Right renal cortex interstitium (tissue), 3 donors: Measurements from ENCODE around the gene USP6. TPM values are rescaled to one million over a fixed set of nuclear protein-coding genes. Genes with fewer than 3 reads are reported as not detected.
"Not testable (repeated sequence)": the region's sequence is repeated elsewhere in the genome, so short reads cannot be mapped to it uniquely, and the experiment has no call there.

ENCODE experiments used
- DNase-seq, 3 donors: peaks; one replicate each; pipeline ENCODE4 v3.0.0-alpha.2; 2013; ENCODE audit warnings: low read depth in 3 of 3, low spot score in 2 of 3
- polyA plus RNA-seq, 3 donors: library from polyadenylated mRNA; unstranded; fragments of 120-200 nt; gene quantifications; one replicate each; pipeline ENCODE4 v1.2.1, GENCODE V29; 2013; ENCODE audit not compliant: insufficient read length in 3 of 3

USP6 gene
- polyA plus RNA-seq, 3 donors, result 2.0 to 2.8 (median 2.8) TPM

DNA sequence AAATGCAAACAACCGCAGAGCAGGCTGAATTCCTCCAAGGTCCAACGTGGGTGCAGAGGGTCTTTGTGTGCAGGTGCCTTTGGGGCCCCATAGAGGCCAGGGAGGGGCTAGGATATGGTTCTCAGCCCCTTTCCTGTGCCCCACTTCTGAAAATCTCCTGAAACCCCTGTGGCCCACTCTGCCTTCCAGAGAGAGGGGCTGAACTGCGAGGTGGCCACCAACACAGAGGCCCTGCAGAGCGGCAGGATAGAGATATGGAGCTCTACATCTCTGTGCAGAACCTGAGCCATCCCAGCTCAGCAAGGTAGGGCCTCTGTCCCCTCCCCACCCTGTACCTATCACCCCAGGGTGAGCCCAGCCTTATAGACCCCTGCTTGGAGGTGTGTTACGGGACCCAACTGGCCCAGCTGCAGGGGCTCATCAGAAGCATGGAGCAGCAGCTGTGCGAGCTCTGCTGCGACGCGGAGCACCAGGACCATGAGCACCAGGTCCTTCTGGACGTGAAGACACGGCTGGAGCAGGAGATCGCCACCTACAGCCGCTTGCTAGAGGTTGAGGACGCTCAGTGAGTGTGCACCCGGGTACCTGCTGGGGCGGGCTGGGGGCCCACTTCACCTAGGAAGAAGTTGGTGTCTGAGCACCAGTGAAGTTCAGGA lies 5.5 kb downstream of the USP6 start:
- no peak for DNase-seq

DNA sequence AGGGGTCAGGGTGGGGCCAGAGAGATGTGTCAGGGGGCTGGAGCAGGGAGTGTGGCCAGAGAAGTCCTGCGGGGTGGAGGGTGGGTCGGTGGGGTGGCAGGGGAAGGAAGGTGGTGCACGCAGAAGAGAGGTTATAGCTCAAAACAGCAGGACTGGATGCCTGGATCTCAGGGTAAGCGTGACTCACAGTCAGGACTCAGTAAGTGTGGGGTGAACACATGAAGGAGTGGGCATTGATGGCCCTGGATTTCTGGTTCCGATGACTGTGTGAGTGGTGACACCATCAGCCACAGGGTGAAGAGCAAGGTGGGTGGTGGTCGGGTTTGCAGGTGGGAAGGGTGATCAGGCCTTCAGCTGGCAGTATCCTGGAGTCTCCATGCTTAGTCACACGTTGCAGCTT lies 6.2 kb downstream of the USP6 start:
- not testable (repeated sequence) for DNase-seq

DNA sequence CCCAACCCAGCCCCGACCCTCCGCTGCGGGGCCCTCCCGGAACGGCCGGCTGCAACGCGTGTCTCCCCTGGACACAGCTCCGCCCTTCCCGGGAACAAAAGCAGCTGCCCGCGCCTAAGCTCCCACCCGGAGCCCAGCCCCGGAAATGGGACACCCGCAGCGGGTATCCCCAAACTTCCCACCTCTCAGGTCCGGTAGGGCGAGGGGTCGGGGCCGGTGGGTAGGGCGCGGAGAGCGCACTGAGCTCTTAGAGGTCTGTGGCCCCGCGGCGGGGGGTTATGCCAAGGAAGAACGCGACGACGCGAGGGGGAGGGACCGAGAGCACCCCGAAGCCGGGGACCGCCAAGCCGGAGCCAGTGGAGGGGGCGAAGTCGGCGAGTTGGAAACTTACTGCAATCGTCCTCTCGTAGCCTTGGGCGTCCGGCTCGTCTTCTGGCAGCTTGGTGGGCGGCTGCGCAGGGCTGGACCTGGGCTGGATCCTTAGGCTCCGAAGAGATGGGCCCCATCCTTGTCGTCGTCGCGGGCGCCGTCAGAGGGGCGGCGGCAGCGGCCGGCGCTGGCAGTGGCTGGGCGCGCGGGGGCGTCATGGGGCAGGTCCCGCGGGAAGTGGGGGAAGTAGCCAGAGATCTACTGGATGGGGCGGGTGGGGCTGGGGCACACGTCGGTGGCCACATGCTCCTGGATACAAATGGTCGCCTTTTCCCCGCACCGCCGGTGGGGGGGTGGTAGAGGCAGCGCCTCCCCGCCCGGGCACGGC lies 6.9 kb downstream of the USP6 start:
- no peak for DNase-seq

DNA sequence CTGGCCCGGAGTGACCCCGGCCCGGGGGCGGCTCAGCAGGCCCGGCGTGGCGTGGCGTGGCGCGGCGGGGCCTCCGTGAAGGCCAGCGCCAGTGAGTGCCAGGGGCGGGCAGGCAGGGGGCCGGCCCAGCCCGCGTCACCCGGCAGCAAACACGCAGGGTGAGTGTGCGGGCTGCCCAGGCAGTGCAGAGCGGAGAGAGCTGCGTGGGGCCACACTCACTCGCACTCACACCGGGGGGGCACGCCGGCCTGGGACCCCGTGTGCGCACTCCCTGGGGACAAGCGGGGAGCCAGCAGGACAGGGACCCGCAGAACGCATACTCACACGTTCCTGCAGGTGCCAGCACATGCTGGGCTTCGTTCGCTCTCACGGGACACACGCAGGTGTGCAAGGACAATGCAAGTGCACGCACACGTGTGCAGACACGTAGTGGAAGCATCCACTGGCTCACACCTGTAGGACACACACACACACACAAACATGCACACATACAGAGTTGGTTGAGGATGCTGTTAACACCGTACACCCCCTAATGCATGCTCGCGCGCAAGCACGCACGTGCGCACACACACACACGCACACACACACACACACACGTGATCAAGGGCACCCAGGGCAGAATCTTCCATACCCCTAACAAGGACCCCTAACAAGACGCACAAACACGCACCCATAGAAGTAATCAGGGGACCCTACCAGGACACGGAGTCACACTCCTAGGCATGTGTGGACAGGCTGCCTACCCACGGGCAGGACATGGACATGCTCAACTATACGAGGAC lies 7.7 kb downstream of the USP6 start:
- no peak for DNase-seq

DNA sequence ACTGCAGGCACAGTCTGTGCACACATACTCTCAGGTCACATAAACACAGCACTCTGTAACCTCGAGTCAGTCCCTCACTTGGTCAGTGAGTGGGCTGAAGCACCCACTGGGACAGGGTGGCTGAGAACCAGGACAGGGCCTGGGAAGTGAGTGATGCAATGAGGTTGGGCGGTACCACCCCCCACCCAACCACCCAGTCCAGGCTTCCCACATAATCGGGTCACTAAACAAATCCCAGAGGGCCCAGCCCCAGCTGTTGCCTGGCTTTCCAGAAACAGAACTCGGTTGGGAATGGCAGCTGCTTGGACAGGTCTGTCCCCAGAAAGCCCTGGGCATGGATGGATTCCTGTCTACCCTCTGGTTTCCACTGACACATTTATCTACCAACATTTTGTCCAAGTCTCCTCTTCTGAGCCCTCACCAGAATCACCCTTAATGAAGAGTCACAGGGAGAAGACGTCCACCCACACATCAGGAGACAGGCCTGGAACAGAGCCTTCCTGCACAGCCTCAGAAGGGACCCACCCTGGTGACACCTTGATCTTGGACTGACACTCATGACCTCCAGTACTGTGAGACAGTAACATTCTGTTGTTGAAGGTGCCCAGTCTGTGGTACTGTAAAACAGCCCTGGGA lies 8.4 kb downstream of the USP6 start:
- DNase-seq, result not testable (repeated sequence)

DNA sequence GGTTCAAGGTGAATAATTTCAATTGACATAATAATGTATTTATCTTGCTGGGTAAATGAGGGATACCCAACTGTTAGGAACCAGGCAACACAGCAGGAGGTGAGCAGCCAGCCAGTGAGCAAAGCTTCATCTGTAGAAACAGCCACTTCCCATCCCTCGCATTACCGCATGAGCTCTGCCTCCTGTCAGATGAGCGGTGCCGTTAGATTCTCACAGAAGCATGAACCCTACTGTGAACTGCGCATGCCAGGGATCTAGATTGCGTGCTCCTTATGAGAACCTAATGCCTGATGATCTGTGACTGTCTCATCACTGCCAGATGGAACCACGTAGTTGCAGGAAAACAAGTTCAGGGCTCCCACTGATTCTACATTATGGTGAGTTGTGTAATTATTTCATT lies 9.1 kb downstream of the USP6 start:
- DNase-seq, result not testable (repeated sequence)

DNA sequence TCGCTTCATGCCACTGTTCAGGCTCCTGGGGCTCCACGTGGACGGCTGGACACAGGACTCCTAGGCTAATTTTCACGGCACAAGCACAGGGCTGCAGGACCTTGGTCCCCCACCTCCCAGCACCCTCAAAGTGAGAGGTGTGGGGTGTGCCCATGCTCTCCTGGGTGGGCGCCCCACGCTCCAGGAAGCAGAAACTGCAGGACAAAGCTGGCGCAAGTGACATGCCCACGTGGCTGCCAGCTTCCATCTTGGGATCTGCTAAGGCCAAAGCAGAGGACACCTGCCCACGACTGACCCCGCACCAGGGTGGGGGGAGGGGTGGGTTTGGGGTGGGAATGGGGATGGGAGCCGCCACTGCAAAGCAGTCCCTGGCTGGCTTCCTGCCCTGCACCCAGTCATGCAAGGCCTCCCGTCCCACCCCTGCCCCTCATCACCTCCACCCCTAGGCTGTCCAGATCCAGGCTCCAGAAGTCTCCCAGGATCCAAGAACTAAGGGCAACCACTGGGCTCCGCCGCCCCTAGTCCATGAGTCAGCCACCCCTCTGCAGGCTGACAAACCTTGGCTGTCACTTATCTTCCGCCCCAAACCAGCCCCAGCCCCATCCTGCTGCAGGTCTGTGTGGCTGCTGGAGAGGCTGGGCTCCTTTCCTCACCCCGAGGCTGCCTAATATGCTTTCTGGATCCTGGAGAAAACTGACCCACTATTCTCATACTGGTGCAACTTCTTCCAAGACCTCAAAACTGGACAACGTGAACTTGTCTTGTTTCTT lies 11.1 kb downstream of the USP6 start:
- no peak for DNase-seq

DNA sequence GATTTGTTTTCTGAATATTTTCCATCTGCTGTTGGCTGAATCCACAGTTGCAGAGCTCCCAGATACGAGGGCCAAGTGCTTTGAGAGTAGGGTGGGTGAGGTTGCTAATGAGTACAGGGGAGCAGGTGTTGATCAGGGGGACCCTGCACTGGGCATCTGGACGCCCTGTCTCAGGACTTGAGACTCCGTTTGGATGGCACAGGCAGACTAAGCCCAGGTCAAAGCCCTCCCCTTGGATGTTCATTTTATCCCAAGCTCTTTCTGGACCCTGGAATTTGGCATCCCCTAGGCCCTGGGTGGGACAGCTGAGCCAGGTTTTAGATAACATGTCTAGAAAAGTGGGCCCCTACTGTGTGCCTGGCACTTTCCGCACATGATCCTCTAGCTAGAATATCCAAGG lies 12.1 kb downstream of the USP6 start:
- DNase-seq, result no peak

DNA sequence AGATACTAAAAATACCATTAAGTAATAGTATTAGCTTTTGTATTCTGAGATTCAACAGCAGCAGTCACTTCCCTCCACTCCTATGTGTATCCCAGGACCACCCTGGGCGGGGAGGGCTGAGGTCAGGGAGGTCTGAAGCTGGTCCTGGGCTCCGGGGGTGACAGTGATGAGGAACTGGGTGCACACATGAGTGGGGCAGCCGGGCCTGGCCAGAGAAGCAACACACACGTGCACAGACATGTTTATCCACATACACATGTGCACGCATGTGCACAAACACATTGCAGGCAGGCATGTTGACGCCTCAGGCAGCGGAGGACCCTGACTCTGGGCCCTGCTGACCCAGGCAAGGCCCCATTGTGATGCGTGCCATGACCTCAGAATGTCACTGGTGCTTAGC lies 12.6 kb downstream of the USP6 start:
- DNase-seq, result not testable (repeated sequence)

DNA sequence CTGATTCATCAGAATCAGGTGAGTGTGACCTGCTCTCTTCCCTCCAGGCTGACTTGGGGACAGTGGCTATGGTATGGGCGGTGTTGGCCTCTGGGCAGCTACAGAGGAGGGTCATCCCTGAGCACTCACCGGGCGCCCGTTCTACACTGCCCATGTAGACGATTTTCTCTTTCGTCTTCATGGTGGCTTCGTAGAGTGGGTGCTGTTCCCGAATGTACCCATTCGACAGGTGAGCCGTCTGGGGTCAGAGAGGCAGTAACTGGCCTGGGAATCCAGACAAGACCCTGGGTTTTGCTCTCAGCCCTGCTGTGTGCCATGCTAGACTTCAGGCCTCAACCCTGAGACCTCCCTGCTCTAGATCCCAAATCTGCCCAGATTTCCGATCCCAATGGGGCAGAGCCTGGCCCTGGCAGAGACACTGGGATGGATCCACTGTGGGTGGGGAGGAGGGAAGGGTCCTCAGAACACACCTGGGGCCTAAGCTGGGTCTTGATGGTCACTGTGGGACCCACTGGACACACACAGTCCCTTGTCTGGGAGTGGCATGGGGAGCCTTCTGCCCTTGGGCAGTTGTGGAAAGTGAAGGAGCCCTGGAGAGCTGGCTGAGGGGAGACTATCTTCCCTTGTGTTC lies 13.2 kb downstream of the USP6 start:
- DNase-seq, result no peak

DNA sequence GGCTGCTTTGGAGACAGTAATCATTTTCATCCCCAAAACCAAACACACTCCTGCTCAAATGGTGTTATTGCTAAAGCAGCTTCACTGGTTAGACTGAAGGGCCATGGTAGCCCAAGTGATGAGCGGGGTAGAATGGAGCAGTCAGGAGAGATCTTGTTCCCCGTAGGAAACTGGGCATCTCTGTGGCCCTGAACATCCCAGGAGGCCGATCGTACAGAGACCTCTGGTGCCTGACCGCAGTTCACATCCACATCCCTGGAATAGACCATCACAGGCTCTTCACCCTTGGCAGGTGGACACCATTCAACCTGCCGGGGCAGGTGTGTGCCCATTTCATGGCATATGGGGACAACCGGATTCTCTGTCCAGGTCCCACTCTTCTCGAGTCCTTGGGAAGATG lies 13.9 kb downstream of the USP6 start:
- DNase-seq, result not testable (repeated sequence)

DNA sequence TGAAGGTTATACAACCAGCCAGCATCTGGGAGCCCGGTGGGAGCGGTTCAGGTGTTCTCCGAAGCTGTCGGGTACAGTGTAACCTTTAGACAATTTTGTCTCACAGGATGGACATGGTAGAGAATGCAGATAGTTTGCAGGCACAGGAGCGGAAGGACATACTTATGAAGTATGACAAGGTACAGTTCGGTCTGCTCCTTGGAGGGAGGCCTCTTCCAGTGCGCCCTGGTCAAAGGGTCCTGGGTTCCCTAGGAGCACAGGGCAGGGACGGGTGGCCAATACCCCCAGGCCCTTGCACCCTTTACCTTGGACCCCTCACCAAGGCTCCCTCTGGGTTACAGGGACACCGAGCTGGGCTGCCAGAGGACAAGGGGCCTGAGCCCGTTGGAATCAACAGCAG lies 14.4 kb downstream of the USP6 start:
- not testable (repeated sequence) for DNase-seq

DNA sequence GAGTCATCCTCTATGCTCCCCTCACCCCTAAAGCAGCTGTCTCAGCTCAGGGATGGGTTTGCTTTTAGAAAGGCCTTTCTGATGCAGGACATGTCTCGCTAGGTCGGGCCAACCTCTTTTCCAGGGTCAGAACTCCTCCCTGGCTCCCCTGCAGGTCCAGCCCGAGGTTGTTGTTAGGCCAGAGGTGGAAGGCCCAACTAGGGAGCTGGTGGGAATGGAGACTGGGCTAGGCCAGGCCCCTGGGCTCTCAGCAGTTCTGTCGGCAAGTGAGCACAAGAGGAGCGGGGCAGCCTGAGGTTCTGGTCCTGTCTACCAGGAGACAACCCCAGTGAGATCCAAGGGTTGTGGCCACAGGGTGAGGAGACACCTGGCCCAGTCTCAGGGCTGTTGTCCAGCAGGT lies 14.9 kb downstream of the USP6 start:
- DNase-seq, result not testable (repeated sequence)

DNA sequence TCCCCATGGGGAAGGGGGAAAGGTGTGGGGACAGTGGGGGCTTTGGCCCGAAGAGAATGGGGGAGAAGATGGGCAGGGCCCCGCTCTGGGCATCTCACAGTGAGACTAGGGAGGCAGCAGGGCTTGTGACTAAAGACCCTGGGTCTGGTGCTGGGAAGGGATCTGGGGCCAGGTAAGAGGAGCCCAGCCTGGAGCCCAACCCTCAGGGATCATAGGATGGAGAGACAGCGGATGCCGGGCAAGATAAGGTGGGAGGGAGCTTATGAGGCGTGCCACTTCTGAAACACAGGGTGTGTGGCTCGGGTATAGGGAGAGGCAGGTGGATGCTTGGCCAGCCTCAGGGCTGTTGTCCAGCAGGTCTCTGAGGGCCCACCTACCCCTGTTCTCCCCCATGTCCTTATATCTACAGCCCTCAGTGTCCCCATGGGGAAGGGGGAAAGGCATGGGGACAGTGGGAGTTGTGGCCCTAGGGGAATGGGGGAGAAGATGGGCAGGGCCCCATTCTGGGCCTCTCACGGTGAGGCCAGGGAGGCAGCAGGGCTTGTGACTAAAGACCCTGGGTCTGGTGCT lies 15.4 kb downstream of the USP6 start:
- DNase-seq, result no peak

DNA sequence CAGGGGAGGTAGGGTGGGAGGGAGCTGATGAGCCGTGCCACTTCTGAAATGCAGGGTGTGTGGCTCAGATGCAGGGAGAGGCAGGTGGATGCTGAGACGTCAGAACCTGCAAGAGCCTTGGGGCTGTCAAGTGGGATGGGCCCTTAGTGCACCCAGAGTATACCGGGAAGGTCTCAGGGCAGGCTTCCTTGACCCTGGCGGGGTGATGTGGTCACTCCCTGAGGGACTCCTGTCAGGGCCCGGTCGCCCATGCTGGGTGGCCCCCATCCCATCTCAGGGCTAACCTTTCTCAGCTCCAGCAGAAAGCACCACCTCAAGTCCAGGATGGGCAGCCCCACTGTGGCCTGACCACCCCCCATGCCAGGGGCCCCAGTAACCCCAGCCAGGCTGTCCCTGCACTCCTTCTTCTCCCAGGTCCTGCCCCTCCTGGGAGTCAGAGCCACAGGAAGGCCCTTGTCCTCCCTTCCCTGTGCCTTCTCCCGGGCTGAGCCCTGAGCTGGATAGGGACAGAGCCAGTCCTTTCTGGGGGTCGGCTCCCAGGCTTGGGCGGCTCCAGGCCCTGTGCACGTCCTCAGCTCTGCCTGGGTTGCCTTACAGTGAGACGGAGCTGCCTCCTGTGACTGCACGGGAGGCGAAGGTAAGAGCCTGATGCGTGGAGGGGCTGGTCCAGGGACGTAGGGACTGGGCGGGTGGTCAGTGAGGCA lies 16.1 kb downstream of the USP6 start:
- DNase-seq, result not testable (repeated sequence)

DNA sequence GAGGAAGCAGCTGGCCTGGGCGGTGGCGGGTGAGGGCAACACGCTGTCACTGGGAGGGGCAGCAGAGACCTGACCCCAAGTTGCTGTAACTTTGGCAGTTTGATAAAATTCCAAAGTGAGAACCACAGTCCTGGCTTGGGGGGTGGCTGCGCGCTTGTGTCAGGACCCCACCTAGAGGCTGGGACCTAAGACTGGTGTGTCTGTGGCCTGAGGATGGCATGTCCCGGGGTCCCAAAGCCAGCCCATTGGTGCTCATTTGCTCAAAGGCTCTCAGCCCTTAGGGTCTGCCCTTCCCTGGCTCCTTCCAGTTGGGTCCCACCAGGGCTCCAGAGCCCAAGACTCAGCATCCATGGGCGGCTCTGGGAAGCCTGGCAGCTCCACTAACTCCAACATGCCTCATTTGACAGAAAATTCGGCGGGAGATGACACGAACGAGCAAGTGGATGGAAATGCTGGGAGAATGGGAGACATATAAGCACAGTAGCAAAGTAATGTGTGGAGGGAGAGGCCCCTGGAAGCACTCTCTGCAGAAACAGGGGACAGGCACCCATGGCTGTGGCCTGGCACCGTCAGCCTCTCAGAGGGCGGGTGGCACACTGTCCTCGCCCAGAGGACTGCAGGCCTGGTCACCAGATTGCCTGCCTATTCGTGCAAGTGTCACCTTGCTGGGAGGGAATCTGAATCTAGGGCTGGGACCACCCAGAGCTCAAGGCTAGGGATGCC lies 16.8 kb downstream of the USP6 start:
- DNase-seq, result not testable (repeated sequence)

DNA sequence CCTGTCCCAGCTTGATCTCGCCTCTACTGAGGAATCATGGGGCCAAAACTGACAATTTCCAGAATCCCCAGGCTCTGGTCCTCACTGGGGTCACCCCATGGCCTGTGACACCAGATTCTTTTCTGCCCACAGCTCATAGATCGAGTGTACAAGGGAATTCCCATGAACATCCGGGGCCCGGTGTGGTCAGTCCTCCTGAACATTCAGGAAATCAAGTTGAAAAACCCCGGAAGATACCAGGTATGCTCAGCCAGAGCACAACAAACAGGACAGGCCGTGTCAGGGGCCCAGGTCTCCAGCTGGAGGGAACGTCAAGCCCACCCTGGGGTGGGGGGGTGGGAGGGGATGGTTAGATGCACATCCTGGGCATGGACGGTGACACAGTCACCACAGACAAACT lies 17.5 kb downstream of the USP6 start:
- no peak for DNase-seq

DNA sequence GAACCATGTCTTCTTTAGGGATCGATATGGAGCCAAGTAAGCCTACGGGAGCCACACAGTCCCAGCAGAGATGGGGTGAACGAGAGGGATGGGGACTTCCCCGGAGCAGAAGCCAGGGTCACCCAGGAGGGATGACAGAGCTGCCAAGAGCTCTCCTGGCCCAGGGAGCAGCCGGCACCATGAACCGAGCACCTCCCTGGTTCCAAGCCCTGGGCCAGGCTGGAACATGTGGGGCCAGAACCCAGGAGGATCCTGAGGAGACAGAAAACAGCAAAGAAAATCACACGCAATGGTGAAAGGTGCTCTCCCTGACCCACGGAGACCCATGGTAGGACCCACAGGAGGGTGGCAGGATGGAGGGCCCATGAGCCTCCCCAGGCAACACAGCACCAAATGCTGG lies 18.1 kb downstream of the USP6 start:
- DNase-seq, result not testable (repeated sequence)
